HepG2 (cell line): ENCODE results near the gene RNFT2. TPM values are rescaled to one million over a fixed set of nuclear protein-coding genes. Genes with fewer than 3 reads are reported as not detected.

Source experiments
- ATAC-seq: fragments of 200-7000 bp; cut with Tn5 transposase; 3 replicates; pipeline ENCODE4 v1.9.1; 2020; ENCODE audit warnings: mild to moderate bottlenecking, moderate library complexity
- BruUV-seq: library from RNA; stranded (reverse); fragments of 400-500 nt; replicated peaks from 2 replicates; lab custom pipeline; 2021; lab: Mats Ljungman, UMichigan
- CTCF ChIA-PET: fragments of 300-600 bp; formaldehyde crosslinking; extraction: SDS; loops from one replicate; lab custom pipeline; 2021; ENCODE audit warnings: low total read pairs, inconsistent platforms, low intra/inter-chr PET ratio; lab: Yijun Ruan, JAX
- POLR2A ChIA-PET: fragments of 350-600 bp; sonication (Branson Sonifier 250); formaldehyde crosslinking; loops from one replicate; lab custom pipeline; 2020; ENCODE audit warnings: antibody characterized with exemption, inconsistent platforms; lab: Yijun Ruan, JAX
- DNase-seq: peaks from one replicate; pipeline ENCODE4 v3.0.0-alpha.2; 2015; ENCODE audit warnings: low spot score
- FAIRE-seq: peaks from 3 replicates; lab custom pipeline; 2011; peaks lifted over from hg19 to GRCh38; lab: Jason Lieb, UNC
- H2AFZ ChIP-seq: one replicate; pipeline ENCODE4 v1.6.1; 2011; ENCODE audit warnings: low read length, inconsistent platforms
- H3K27ac ChIP-seq: fragments of 300-600 bp; 3 replicates; pipeline ENCODE4 v1.8.0; 2011; ENCODE audit warnings: mixed run types, mild to moderate bottlenecking, mixed read lengths, low read length, inconsistent platforms; ENCODE audit not compliant: insufficient read depth; ENCODE audit errors: extremely low read length
- H3K27me3 ChIP-seq, 2 experiments: fragments of 200-600 bp in 1 of 2; 2 replicates in 1 of 2; 3 replicates in 1 of 2; pipeline versions ENCODE4 v1.6.0 to v1.8.0; 2011; ENCODE audit warnings: low read length in 2 of 2, mild to moderate bottlenecking in 2 of 2, moderate library complexity in 2 of 2, inconsistent platforms in 1 of 2; ENCODE audit not compliant: insufficient read depth in 2 of 2, control insufficient read depth in 1 of 2
- H3K36me3 ChIP-seq, 2 experiments: fragments of 200-600 bp in 1 of 2; replicated peaks in 1 of 2; 2 replicates in 1 of 2; 3 replicates in 1 of 2; pipeline versions ENCODE4 v1.5.1 to v1.8.0; 2011; ENCODE audit warnings: low read length in 2 of 2, inconsistent platforms in 1 of 2; ENCODE audit not compliant: insufficient read depth in 2 of 2, control insufficient read depth in 1 of 2
- H3K4me1 ChIP-seq: 2 replicates; pipeline ENCODE4 v1.5.1; 2012; ENCODE audit warnings: low read length, inconsistent platforms; ENCODE audit not compliant: insufficient read depth
- H3K4me2 ChIP-seq: 2 replicates; pipeline ENCODE4 v1.6.0; 2011; ENCODE audit warnings: low read depth, low read length, inconsistent platforms
- H3K4me3 ChIP-seq, 3 experiments: fragments of 200-600 bp in 1 of 3; sonication (generic), shearing (Covaris generic) in 1 of 3; replicated peaks in 1 of 3; 2 replicates each; pipeline ENCODE4 v1.5.1; 2011 to 2016; ENCODE audit warnings: low read length in 3 of 3, inconsistent platforms in 2 of 3, low read depth in 2 of 3, mild to moderate bottlenecking in 2 of 3, control low read depth in 1 of 3, mixed read lengths in 1 of 3; ENCODE audit not compliant: insufficient read depth in 1 of 3
- H3K79me2 ChIP-seq: one replicate; pipeline ENCODE4 v1.6.1; 2011; ENCODE audit warnings: low read length, inconsistent platforms; ENCODE audit not compliant: insufficient read depth
- H3K9ac ChIP-seq: 2 replicates; pipeline ENCODE4 v1.6.0; 2011; ENCODE audit warnings: mild to moderate bottlenecking, low read depth, low read length, inconsistent platforms; ENCODE audit not compliant: insufficient read depth
- H3K9me3 ChIP-seq: 2 replicates; pipeline ENCODE4 v1.5.1; 2012; ENCODE audit warnings: mild to moderate bottlenecking, low read length
- H4K20me1 ChIP-seq: 2 replicates; pipeline ENCODE4 v1.6.0; 2011; ENCODE audit warnings: inconsistent platforms, mild to moderate bottlenecking, low read length, moderate library complexity; ENCODE audit not compliant: insufficient read depth
- AGO2 ChIP-seq: fragments of 200-400 bp; formaldehyde crosslinking; optimal IDR thresholded peaks from 2 replicates; pipeline ENCODE3; 2017; ENCODE audit warnings: mild to moderate bottlenecking, low read depth, low read length, moderate library complexity
- DR1 ChIP-seq: sonication (generic); formaldehyde crosslinking; IDR thresholded peaks from 2 replicates; pipeline ENCODE4 v1.8.0; 2021; ENCODE audit warnings: mild to moderate bottlenecking, missing genetic modification reagents, inconsistent platforms
- ETV5 ChIP-seq: IDR thresholded peaks from 2 replicates; pipeline ENCODE4 v1.6.1; 2018; ENCODE audit warnings: missing biosample characterization, missing genetic modification reagents, inconsistent platforms, borderline replicate concordance
- PHF20 ChIP-seq: sonication (generic); formaldehyde crosslinking; IDR thresholded peaks from 2 replicates; pipeline ENCODE4 v1.5.0; 2020; ENCODE audit warnings: mild to moderate bottlenecking, missing genetic modification reagents
- WGBS: methylation state at CpG from one replicate; pipeline ENCODE4 v1.1.6; 2017; ENCODE audit warnings: low lambda C conversion rate; 5-methylcytosine and 5-hydroxymethylcytosine counted together
- in situ Hi-C: cut with HindIII; loops from 2 replicates; pipeline ENCODE4 v1.10.0; 2017; ENCODE audit warnings: low pct_unique_long_range_greater_than_20kb; ENCODE audit not compliant: extremely low pct_ligation_motif_present
- intact Hi-C: fragments of 100-400 bp; cut with micrococcal nuclease; formaldehyde crosslinking; loops from one replicate; pipeline ENCODE4 v1.10.0; 2022; ENCODE audit not compliant: unreplicated experiment
- polyA plus RNA-seq, 8 experiments: library from polyadenylated mRNA; depleted of rRNA in 3 of 8; stranded (reverse) in 7 of 8; unstranded in 1 of 8; fragments of >200 nt; fragmentation: Illumina TruSeq in 4 of 8; extraction: Trizol in 4 of 8; gene quantifications; 2 replicates each; pipeline versions ENCODE4 v1.2.1 to v1.2.3, GENCODE V29; 2011 to 2016; ENCODE audit warnings: low read depth in 4 of 8, missing spikeins in 1 of 8, mixed read lengths in 1 of 8; ENCODE audit not compliant: insufficient read depth in 1 of 8
- total RNA-seq, 5 experiments: library from RNA; depleted of rRNA; stranded (reverse); fragments of >200 nt; fragmentation: Illumina TruSeq; extraction: Trizol; gene quantifications; 2 replicates each; pipeline ENCODE4 v1.2.3, GENCODE V29; 2016; ENCODE audit warnings: low read depth in 1 of 5
- TF ChIP-seq, protein P1 (sequence below), 2 experiments: fragments of 450-650 bp in 1 of 2; sonication (generic) in 1 of 2; formaldehyde crosslinking in 1 of 2; IDR thresholded peaks; 2 replicates each; pipeline versions ENCODE4 v1.6.1 to v1.8.0; 2016 to 2022; ENCODE audit warnings: antibody characterized with exemption in 1 of 2, mild to moderate bottlenecking in 1 of 2, missing genetic modification reagents in 1 of 2

RNFT2 gene
- total and polyA plus RNA-seq, 2 of the 13 experiments (the other 11 are each of a cell fraction or from before 2014, with no cell fraction given) = 3.3 to 8.3 TPM

- H3K4me3 ChIP-seq = no peak overlapping the region
- H3K27me3 ChIP-seq = no peaks in the 10 kb centered on the region; a peak in 1 of 5 replicates
- FAIRE-seq (no peak), ATAC-seq (no peak), DNase-seq (no peak)
- H3K9ac ChIP-seq = no peak overlapping the region
- no peak overlapping the region for H2AFZ ChIP-seq
- peaks cover 10% of the 10 kb centered on the region for H3K4me1 ChIP-seq
- H4K20me1 ChIP-seq = no peaks in the 10 kb centered on the region
- H3K27ac ChIP-seq = no peak overlapping the region
- intact Hi-C loops = no loop called here
- H3K4me2 ChIP-seq = no peak overlapping the region
- no TSS peak for BruUV-seq
- no peak for TF ChIP-seq PHF20 (CRISPR knock-in tag)
- TF ChIP-seq ETV5 (CRISPR knock-in tag) = no peak
- no peak for TF ChIP-seq AGO2
- in situ Hi-C loops = no loop called here
- ChIA-PET POLR2A (no interaction called here), CTCF (no interaction called here)
- H3K9me3 ChIP-seq = no peaks in the 10 kb centered on the region
- H3K79me2 ChIP-seq = no peaks in the 10 kb centered on the region
- WGBS = 63% methylated on average over 8 of the region's 8 CpGs
- H3K36me3 ChIP-seq = no peaks in the 10 kb centered on the region
These were observed 83.2 kb downstream of the RNFT2 start for GRCh38 chr12:116821291-116821690.

- Histone ChIP-seq H3K4me3 (no peak overlapping the region), H3K79me2 (no peaks in the 10 kb centered on the region), H3K4me1 (no peaks in the 10 kb centered on the region), H3K36me3 (no peaks in the 10 kb centered on the region; a peak in 1 of 5 replicates), H3K9me3 (no peaks in the 10 kb centered on the region), H2AFZ (no peak overlapping the region), H3K4me2 (no peak overlapping the region), H4K20me1 (no peaks in the 10 kb centered on the region), H3K27ac (no peak overlapping the region), H3K27me3 (no peaks in the 10 kb centered on the region), H3K9ac (no peak overlapping the region)
- FAIRE-seq = no peak
- ChIA-PET POLR2A (no interaction called here), CTCF (no interaction called here)
- BruUV-seq = no TSS peak
- no peak for DNase-seq
- no peak for ATAC-seq
- intact Hi-C loops (no loop called here), in situ Hi-C loops (no loop called here)
- WGBS = 95% methylated on average over 4 of the region's 4 CpGs
- TF ChIP-seq DR1 = no peak
- TF ChIP-seq, protein P1, sequence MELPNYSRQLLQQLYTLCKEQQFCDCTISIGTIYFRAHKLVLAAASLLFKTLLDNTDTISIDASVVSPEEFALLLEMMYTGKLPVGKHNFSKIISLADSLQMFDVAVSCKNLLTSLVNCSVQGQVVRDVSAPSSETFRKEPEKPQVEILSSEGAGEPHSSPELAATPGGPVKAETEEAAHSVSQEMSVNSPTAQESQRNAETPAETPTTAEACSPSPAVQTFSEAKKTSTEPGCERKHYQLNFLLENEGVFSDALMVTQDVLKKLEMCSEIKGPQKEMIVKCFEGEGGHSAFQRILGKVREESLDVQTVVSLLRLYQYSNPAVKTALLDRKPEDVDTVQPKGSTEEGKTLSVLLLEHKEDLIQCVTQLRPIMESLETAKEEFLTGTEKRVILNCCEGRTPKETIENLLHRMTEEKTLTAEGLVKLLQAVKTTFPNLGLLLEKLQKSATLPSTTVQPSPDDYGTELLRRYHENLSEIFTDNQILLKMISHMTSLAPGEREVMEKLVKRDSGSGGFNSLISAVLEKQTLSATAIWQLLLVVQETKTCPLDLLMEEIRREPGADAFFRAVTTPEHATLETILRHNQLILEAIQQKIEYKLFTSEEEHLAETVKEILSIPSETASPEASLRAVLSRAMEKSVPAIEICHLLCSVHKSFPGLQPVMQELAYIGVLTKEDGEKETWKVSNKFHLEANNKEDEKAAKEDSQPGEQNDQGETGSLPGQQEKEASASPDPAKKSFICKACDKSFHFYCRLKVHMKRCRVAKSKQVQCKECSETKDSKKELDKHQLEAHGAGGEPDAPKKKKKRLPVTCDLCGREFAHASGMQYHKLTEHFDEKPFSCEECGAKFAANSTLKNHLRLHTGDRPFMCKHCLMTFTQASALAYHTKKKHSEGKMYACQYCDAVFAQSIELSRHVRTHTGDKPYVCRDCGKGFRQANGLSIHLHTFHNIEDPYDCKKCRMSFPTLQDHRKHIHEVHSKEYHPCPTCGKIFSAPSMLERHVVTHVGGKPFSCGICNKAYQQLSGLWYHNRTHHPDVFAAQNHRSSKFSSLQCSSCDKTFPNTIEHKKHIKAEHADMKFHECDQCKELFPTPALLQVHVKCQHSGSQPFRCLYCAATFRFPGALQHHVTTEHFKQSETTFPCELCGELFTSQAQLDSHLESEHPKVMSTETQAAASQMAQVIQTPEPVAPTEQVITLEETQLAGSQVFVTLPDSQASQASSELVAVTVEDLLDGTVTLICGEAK (IDR thresholded peaks at IDR 0.05) = no peak
- TF ChIP-seq, protein P1 (CRISPR knock-in tag; IDR thresholded peaks at IDR 0.05) = peak; percentile 51; the same call in 1 of the 2 replicates
These were observed 89.3 kb downstream of the RNFT2 start for GRCh38 chr12:116827432-116827831.
